Epidermal melanocyte (primary cell): ENCODE results near the gene NPIPB2.
"Not testable (repeated sequence)": the region's sequence is repeated elsewhere in the genome, so short reads cannot be mapped to it uniquely, and the experiment has no call there.

Experiments used
- DNase-seq: peaks from one replicate; pipeline ENCODE4 v3.0.0; 2011; ENCODE audit warnings: low spot score; ENCODE audit not compliant: insufficient read length

The NPIPB2 gene

GRCh38 chr16:11941945-11942344 is at the start of gene NPIPB2:
NPIPB2 (minus strand) TSS chr16:11942045; CDS start chr16:11942045, 0 bp downstream.
- not testable (repeated sequence) for DNase-seq

- no peak for DNase-seq
Observed at GRCh38 chr16:11990702-11991390, 49.0 kb upstream of the NPIPB2 start.

GRCh38 chr16:11988258-11988978 is 46.6 kb upstream of the NPIPB2 start:
- no peak for DNase-seq

GRCh38 chr16:11986521-11987057 is 44.7 kb upstream of the NPIPB2 start:
- no peak for DNase-seq

- no peak for DNase-seq
Observed at GRCh38 chr16:11985250-11985649, 43.4 kb upstream of the NPIPB2 start.

- DNase-seq, result no peak
Observed at GRCh38 chr16:11980136-11980844, 38.4 kb upstream of the NPIPB2 start.

GRCh38 chr16:11979013-11979672 is 37.3 kb upstream of the NPIPB2 start:
- DNase-seq, result no peak

GRCh38 chr16:11978080-11978479 is 36.2 kb upstream of the NPIPB2 start:
- DNase-seq, result no peak

GRCh38 chr16:11977376-11978041 is 35.7 kb upstream of the NPIPB2 start:
- peak; percentile 54 for DNase-seq

- no peak for DNase-seq
Observed at GRCh38 chr16:11976850-11977375, 35.1 kb upstream of the NPIPB2 start.

- DNase-seq, result no peak
Observed at GRCh38 chr16:11973070-11973469, 31.2 kb upstream of the NPIPB2 start.

- no peak for DNase-seq
Observed at GRCh38 chr16:11972128-11972527, 30.3 kb upstream of the NPIPB2 start.

GRCh38 chr16:11970292-11970691 is 28.4 kb upstream of the NPIPB2 start:
- not testable (repeated sequence) for DNase-seq

- no peak for DNase-seq
Observed at GRCh38 chr16:11968577-11968976, 26.7 kb upstream of the NPIPB2 start.

GRCh38 chr16:11967195-11967911 is 25.5 kb upstream of the NPIPB2 start:
- no peak for DNase-seq

GRCh38 chr16:11966173-11966572 is 24.3 kb upstream of the NPIPB2 start:
- DNase-seq, result no peak

GRCh38 chr16:11964761-11965551 is 23.1 kb upstream of the NPIPB2 start, which contains the start of gene TNFRSF17:
TNFRSF17 (plus strand) TSS chr16:11965210; CDS start chr16:11965325, 115 bp downstream.
- DNase-seq, result no peak

- DNase-seq, result no peak
Observed at GRCh38 chr16:11963706-11964105, 21.9 kb upstream of the NPIPB2 start.

- not testable (repeated sequence) for DNase-seq
Observed at GRCh38 chr16:11962978-11963377, 21.1 kb upstream of the NPIPB2 start.
